ENCODE measurements around the gene FGF1.
A peak's percentile ranks its signal among the peaks of the same experiment; 100 is the strongest.

The FGF1 gene

DNA sequence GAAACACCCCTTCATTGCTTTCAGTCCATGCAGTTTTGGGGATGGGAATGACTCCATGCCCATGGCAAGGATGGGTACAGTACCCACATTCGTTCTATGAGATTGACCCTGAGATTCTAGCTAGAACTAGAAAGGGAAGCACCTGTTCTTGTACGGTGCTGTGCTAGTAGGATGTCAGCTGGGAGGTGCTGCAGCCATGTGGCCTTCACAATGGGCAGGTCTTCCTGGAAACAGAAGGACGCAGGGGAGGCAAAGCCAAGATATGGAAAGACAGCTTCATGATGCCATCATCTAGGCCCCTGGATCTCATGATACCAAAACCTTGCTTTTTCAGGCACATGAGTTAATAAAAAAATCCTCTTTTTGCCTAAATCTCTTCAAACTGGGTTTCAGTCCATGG, 10.5 kb upstream of the FGF1 start:
- no peak for DNase-seq

DNA sequence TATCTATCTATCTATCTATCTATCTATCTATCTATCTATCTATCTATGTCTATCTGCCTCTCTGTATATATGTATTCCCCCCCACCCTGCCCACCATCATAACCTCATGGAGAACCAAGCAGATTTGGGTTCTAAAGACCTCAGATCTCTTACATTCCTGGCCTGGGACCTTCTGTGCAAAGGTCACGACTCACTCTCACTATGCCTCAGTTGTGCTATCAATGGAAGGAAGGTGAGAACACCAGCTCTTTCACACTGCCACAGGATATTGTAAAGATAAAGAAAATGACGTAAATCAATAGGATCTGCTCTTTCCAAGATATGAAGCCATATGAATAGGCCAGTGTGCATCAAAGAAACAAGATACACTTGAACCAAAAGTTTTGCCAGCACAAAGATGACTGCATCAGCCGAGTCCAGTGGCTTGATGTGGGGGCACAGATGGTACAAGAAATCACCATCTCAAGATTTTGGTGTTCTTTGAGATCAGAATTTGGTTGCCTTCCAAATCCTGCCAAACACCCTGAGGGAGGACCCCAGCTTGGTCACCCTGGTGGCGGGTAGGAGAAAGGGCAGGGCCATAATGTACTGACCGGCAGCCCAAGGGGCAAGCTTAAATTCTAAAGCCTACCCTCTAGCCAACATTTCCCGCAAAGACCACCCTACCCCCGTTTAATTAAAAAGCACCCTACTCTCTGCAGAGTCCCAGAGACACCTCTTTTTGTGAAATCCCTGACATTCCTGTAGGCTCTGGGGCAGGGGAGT, 8.4 kb upstream of the FGF1 start:
- no peak for DNase-seq

DNA sequence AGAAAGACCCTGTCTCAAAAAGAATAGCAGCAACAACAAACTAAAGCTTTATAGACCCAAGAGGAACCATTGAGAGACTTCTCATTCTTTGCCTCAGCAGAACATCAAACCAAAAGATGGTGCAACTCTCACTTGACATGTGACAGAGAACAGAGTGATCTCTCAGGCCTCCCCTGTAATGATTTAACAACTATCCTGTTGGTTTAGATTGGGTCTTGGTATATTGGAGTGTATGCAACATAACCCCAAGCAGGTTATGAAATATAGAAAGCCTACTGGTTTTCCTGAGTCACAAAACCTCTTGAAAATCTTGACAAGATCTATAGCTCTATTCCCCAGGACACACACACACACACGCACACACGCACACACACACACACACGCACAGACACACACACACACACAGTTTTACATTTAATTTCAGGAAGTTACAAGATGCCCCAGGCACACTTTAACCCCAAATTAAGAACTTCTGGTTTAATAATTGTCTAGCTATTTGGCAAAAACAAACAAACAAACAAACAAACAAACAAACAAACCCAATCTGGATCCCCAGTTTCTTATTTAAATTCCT, 6.5 kb upstream of the FGF1 start:
- no peak for DNase-seq

DNA sequence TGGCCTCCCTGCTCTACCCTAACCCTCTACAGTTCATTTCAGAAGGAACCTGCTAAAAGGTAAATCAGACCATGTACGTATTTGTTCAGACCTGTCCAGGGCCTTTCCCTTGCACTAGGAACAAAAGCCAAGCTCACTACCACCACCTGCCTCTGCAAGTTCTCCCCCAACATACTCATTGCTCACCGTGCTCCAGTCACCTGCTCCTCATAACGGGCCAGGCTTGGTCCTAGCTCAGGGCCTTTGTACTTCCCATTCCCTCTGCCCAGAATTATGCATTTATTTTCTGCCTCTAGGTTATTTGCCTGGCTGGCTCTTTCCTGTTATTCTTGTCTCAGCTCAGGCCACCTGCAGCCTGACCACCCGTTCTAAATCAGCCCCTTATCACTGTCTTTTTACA, 4.8 kb upstream of the FGF1 start:
- no peak for DNase-seq

DNA sequence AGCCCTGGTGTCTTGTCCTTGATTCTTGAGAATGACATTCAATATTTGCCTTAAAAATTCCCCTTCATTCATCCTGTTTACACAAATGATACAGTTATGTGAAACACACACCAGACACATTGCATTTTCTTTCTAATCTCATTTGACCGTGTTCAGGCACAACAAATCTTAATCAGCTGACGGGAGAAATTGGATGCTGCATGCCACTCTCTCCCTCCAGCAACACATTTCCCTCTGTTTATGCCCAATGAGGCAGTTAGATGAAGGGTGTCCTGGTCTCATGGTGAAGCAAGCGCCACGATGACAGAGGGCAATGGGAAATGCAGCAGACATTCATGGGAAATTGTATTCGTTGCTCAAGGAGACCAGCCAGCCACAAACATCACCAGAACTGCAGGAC, 3.2 kb upstream of the FGF1 start:
- no peak for DNase-seq

DNA sequence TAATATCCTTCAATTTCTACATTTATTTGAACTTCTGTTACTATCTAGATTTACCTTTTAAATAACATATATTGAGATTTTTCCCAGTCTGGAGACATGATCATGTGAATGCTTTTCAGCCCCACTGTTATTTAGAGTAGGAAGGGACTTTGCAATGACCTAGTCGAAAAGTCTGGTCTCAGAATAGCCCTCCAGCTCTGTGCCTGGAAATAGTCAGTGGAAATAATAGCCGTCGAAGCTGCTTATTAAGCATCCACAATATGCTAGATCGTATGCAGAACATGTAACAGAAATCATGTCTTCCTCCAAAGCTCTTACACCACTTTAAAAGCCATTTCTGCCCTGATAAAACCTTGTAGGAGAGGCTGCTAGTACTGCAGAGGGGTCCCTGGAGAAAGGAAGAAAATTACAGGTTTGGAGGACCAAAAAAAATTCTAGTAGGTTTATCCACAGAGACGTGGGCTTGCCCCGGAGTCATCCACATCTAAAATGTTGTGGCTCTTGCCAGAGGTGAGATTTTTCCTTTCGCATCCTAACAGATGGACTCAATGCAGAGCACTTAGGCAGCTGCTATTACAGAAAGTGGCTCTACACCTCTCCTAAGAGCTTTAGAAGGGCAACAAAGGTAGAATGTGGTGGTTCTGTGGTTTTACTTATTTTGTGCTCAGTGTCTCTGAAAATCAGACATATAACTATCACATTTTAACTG, 2.5 kb upstream of the FGF1 start:
- DNase-seq, result no peak

DNA sequence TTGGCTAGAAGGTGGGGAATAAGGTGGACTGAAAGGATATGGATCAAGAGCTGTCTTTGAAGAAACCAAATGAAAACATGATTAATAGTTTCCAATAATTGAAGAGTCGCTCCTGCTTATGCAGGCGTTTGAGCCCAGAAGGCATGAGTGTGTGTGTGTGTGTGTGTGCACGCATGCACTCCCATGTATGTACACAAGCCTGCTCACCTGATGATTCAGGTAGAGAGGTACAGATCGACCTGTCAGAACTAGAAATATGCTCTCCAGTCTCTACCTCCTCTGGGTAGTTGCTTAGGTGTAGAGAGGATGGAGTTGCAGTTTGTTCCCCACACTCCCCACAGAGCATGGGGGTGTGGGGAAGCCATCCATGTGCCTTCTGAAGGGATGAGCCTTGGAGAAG, 1.1 kb upstream of the FGF1 start:
- DNase-seq, result no peak

DNA sequence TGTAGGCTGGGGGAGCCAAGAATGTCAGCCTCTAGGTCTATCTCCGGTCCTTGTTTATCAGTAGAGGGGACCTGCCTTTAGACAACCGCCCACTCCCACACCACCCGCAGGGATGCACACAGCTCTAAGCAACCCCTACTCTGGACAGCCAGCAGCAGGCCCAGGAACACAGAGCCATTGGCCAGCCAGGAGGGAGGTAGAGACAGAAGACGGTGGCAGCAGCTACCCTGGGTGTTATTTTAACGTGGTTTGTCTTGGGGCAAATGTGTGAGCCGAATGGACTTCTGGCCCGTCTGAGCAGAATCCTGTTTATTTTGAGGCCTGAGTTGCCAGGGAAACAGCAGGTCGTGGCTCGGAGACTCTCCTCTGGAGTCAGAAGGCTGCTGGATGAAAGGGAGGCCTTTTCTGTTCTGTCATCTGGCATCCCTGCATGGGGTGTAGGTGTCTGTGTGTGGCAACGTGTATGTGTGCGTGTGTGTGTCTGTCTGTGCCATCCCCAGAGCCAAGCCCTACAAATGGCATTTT, 382 bp upstream of the FGF1 start:
- no peak for DNase-seq

DNA sequence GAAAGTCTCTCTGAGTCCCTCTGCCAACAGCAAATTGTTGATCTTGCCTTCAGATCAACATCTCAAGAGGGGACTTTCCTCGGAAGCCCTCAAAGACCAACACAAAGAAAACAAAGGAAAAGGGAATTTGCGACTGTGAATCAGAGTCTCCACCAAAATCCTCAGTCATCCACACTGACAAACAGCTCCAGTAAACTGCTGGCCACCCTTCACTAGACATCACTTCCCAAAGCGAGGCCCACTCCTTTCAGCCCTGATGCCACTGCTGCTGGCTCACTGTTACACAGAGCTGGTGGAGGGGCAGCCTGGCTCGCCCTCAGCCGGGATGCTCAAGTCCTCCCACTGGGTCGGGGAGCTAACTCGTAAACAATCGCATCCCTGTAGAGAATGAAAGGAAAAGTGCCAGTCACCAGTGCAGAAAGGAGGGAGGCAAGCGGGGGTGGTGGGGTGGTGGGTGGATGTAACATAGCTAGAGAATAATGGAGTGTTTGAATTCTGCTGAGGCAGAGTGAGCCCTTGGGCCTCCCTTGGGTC, 1.3 kb downstream of the FGF1 start:
- DNase-seq, result no peak

DNA sequence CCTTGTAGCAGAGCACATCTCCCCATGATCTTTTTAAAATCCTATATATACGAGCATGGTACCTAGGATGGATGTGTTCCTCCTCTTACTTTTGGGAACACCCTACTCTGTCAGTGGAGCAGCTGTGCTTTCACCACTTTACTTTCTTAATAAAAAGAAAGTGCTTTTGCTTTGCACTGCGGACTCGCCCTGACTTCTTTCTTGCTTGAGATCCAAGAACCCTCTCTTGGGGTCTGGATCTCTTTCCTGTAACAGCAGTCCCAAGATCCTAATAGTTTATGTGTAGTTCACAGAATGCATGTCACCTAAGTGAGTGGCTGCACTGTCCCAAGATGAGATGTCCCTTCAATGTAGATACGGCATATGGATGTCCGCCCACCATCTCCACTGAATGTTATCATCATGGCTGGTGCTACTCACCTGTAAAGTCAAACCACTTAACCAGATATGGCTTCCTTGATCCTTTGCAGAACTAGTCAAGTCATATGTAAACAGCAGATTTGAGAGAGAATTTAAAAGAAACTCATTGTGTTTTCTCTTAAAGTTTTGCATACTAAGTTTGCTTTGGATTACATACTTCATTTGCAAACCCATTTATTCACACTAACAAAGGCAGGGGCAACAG, 1.9 kb downstream of the FGF1 start:
- DNase-seq, result no peak

DNA sequence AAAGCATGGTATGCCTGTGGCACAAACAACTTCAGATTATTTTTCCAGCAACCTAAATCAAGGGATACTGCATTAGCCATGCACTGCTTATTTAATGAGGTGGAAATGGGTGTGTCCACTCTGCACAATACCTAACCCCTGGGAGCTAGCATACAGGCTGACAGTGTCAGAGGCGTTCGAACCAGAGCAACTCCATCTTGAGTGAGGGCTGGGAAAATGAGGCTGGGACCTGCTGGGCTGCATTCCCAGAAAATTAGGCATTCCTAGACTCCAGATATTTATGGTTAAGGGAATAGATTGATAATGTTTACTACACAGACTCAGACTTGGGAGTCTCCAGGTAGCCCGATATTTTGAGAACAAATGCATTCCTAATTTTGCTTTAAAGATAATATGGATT, 2.8 kb downstream of the FGF1 start:
- DNase-seq, result no peak

DNA sequence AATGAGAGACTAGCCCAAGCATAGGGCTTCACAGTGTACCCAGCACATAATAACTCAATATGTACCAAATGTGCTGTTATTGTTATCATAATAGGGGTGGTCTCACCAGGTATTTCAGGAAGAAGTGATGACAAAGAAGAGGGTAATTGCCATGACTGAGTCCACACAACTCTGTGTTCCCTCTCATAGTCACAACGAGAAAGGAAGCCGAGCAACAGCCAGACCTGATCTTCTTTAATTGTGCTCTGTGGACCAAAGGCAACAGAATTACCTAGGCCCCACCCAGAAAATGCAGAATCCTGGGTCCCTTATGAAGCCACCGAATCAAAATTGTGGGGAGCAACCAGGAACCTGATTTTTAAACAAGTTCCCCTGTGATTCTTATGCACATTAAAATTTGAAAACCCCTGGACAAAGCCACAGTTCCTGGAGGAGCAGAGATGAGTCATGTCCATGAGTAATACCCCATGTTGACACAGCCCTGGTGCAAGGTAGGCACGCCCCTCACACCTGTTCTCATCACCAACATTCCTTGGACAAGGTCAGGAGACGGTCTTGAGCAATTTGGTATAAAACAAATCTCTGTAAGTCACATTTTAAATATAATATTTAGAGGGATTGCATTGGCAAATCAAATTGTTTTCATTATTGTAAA, 5.2 kb downstream of the FGF1 start:
- DNase-seq, result peak; percentile 53

DNA sequence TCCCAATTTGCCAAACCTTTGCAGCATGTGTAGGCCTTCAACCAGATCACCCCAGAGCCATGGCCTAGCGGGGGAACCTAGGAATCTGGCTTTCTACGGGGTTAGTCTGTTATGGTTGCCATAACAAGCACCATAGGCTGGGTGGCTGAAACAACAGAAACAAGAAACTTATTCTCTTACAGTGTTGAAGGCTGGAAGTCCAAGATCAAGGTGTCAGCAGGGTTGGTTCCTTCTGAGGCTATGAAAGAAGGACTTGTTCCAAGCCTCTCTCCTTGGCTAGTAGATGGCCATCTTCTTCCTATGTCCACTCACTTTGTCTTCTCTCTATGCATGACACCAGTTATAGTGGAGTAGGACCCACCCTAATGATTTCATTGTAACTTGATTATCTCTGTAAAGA, 6.1 kb downstream of the FGF1 start:
- no peak for DNase-seq

DNA sequence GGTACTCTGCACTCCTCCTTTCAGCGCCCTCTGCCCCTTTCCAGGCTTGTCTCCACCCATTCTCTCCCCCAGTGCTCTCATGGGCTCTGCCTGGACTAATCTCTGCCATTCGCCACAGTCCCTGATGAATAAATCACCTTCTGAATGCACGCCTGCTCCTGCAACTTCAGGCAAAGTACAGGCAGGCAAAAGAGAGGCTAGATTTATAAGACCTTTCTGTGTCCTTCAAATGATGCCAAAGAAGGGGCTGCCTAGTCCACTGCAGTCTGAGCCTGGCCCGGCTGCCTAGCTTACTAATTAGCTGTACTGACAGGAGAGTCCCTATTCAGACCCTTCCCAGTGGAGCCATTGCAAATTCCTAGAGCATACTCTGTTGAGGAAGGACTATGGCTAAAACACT, 7.4 kb downstream of the FGF1 start:
- DNase-seq, result no peak

DNA sequence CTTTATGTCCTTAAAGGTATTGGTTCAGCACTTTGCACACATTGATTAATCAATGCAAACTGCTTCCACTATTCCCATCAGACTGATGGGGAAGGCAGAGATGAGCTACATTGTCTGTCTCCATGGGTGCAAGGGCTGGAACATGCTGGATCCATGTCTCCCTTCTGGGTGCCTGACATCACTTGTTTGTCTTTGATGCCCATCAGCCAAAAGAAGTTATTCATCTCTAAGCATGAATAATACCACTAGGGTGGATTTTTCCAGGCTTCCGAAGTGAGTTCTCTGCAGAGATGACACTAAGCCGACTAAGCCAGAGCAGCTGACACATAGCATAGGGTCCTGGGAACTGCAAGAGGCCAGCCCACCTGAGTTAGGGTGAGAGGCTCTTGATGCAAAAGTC, 8.7 kb downstream of the FGF1 start:
- DNase-seq, result peak; percentile 24

DNA sequence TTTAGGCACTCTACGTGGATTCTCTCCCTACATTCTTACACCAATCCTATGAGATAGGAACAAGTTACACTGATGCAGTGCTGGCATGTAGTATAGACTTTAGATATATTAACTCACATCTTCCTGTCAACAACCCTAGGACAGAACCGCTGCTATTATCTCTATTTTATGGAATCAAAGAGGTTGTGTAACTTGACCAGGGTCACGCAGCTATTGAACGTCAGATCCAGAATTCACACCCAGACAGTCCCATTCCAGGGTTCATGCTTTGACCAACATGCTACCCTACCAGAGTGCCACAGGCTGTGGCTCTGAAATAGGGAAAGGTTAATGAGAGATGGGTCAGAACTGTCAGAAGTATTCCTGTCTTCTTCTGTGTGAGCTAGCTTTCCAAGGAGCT, 9.6 kb downstream of the FGF1 start:
- no peak for DNase-seq

DNA sequence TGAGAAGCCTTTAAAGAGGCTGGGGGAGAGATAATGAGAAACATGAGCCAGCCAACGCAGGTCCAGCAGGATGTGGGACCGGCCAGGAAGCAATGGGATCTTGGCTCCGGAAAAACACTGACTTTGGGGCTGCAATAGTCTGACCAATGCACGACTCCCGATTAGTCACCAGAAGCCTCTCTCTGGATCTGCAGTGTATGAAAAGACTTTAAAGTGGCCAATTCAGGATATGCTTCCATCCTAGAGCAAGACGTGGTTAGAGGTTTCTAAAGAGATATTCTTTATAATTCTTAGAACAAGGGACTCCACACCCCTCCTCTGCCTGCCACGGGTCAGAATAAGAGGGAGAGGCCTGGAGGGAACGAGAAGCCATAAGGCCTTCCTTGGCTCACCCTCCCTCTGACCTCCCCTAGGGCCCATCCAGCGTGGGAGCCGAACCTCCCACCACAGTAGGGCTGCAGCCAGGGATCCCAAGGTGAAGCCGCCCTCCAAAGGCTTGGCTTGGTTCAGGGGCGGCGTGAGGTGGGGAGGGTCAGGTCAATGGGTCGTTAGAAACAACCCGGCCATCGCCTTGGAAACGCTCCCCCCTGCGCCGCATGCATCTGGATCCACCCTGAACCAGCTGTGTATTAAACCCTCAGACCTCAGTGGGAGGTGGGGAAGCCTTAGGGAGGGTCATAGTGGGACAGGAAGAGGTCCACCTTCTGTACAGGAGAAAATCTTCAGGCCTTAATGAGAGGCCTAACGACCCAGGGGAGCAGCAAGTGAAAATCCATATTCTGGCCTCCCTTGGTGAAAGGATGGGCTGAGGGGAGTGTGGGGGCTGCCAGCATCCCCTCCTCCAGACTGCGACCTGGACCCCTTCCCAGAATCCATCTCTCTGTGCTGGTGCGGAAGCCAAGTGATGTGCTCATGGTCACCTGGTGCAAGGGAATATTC, 11.1 kb downstream of the FGF1 start:
- DNase-seq, result peak; percentile 78

DNA sequence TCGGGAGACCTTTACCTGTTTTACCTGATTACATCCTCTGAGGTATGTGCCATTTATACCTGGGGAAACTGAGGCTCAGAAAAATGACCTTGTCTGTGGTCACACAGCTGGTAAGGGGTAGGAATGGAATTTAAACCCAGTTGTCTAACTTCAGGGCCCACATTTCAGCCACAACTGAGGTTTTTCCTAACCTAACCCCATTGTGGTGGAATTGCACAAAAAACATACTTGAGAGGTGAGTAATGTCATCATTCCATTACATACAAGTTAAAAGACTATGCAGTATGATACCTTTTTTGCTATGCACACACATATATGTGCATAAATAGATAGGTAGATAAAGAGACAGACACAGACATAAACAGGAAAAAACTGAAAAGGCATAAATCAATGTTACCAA, 14.1 kb downstream of the FGF1 start:
- DNase-seq, result peak; percentile 82

DNA sequence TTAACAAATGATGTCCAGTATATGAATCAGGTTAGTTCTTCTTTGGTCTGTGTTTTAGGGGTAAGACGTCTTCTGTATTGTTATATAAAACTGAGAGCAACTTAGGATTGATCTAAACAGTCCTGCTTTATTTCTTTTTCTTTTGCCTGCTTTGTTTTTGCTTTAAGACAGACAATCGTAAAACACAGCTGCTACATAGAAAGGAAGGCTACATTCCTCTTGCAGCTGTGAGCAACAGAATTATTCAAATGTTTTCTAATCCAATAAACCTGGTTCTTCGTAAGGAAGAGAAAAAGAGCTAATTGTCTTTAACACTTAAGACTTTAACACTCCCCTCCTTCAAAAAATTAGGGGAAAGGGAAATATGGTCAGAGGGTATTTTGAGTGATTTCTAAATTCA, 14.6 kb downstream of the FGF1 start:
- no peak for DNase-seq

DNA sequence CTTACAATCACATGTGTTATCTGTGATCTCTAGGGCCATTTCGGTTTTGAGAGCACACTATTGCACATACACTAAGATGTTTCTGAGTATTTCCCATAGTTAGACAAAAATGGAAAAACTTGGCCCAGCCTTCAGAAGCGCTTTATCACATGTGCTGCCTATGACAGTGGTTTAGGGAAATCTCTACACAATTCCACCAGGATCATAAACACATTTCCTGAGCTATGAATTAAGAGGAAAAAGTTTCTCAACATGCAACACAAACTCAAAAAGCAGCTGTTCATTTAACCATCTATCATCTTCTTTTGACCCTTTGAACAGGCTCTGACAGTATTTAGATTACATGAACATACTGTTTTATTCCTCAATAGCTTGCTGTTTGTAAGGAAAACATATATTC, 15.1 kb downstream of the FGF1 start:
- peak; percentile 47 for DNase-seq

DNA sequence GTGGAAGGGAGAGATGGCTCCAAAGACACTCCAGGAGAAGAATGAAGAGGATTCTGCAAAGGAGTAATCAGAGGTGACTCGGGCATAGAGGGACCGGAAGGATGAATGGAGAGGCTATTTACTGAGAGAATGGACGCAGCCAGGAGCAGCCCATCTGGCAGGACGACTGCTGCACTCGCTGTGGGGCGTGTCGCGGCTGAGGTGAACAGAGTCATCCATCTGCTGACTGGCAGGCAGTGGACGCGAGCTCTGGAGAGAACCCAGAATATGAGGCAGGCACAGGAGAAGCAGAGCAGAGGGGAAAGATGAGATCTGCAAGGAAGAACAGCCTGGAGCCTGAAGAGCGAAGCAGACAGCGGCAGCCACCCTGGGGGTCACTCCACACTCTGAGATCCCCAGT, 16.4 kb downstream of the FGF1 start:
- no peak for DNase-seq

DNA sequence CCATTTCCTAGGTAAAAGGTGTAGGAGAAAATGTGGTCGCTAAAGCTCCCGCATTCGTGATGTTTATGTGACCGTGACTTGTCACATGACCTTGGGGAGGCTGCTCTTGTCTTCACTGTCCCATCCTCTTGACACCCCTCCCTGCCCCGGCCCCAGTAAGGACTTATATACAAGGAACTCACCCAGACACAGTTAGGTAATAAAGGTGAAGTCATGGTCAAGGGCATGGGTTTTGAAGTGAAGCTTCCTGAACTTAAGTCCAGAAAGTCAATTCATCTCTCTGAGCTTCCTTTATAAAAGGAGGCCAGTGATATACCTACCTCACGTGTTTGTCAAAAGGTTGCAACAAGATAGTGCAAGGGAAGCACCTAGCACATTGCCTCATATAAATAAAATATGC, 17.6 kb downstream of the FGF1 start:
- DNase-seq, result no peak
